Measurements from ENCODE around the gene FILIP1L.

FILIP1L gene

GRCh38 chr3:100009276-100010086 lies 104.8 kb downstream of the FILIP1L start:
- no peak for DNase-seq (ENCODE audit: low read depth, low spot score)

- DNase-seq (ENCODE audit: low read depth, low spot score): no peak
Observed at GRCh38 chr3:100008081-100008698, 106.1 kb downstream of the FILIP1L start.

- no peak for DNase-seq (ENCODE audit: low read depth, low spot score)
Observed at GRCh38 chr3:100007313-100007712, 107.0 kb downstream of the FILIP1L start.

GRCh38 chr3:100006570-100007271 lies 107.6 kb downstream of the FILIP1L start:
- DNase-seq (ENCODE audit: low read depth, low spot score): no peak

GRCh38 chr3:100005665-100006393 lies 108.5 kb downstream of the FILIP1L start:
- DNase-seq (ENCODE audit: low read depth, low spot score): no peak

- DNase-seq (ENCODE audit: low read depth, low spot score): no peak
Observed at GRCh38 chr3:100004931-100005330, 109.4 kb downstream of the FILIP1L start.

GRCh38 chr3:100003609-100004503 lies 110.4 kb downstream of the FILIP1L start:
- no peak for DNase-seq (ENCODE audit: low read depth, low spot score)

- DNase-seq (ENCODE audit: low read depth, low spot score): no peak
Observed at GRCh38 chr3:100002599-100003350, 111.5 kb downstream of the FILIP1L start.

GRCh38 chr3:100001526-100002270 lies 112.6 kb downstream of the FILIP1L start:
- DNase-seq (ENCODE audit: low read depth, low spot score): no peak

- no peak for DNase-seq (ENCODE audit: low read depth, low spot score)
Observed at GRCh38 chr3:100001083-100001482, 113.2 kb downstream of the FILIP1L start.

GRCh38 chr3:99999536-99999935 lies 114.8 kb downstream of the FILIP1L start:
- DNase-seq (ENCODE audit: low read depth, low spot score): no peak

GRCh38 chr3:99997293-99997692 lies 117.0 kb downstream of the FILIP1L start:
- DNase-seq (ENCODE audit: low read depth, low spot score): no peak

GRCh38 chr3:99990179-99990578 lies 124.1 kb downstream of the FILIP1L start:
- DNase-seq (ENCODE audit: low read depth, low spot score): no peak

GRCh38 chr3:99984668-99985067 lies 129.6 kb downstream of the FILIP1L start:
- no peak for DNase-seq (ENCODE audit: low read depth, low spot score)

- no peak for DNase-seq (ENCODE audit: low read depth, low spot score)
Observed at GRCh38 chr3:99984139-99984538, 130.2 kb downstream of the FILIP1L start.

- no peak for DNase-seq (ENCODE audit: low read depth, low spot score)
Observed at GRCh38 chr3:99982650-99983049, 131.7 kb downstream of the FILIP1L start.

- DNase-seq (ENCODE audit: low read depth, low spot score): no peak
Observed at GRCh38 chr3:99981138-99981537, 133.2 kb downstream of the FILIP1L start.

GRCh38 chr3:99980606-99981005 lies 133.7 kb downstream of the FILIP1L start:
- DNase-seq (ENCODE audit: low read depth, low spot score): no peak

- no peak for DNase-seq (ENCODE audit: low read depth, low spot score)
Observed at GRCh38 chr3:99978221-99978620, 136.1 kb downstream of the FILIP1L start.
